A549 (cell line): ENCODE measurements around the gene CAMTA1.

Source experiments
- CTCF ChIP-seq: fragments of >200 bp; sonication (Bioruptor Twin); formaldehyde crosslinking; IDR thresholded peaks from 3 replicates; pipeline ENCODE4 v1.5.1; 2016
- PHF8 ChIP-seq: fragments of 200-600 bp; sonication (generic); IDR thresholded peaks from 2 replicates; pipeline ENCODE4 v1.6.1; 2016; ENCODE audit warnings: low read depth, mild to moderate bottlenecking, antibody characterized with exemption, moderate library complexity, borderline replicate concordance

GRCh38 chr1:7407980-7408770 is 622.9 kb downstream of the CAMTA1 start:
- TF ChIP-seq CTCF (no peak), PHF8 (no peak)
